HL-60 (cell line): ENCODE measurements around the gene YIF1B.

Experiments used
- POLR2AphosphoS5 ChIP-seq: IDR thresholded peaks from 2 replicates; pipeline ENCODE4 v1.6.1; 2012; ENCODE audit warnings: low read depth
- TF ChIP-seq, protein P1 (sequence below): IDR thresholded peaks from one replicate; pipeline ENCODE4 v1.5.1; 2011; ENCODE audit warnings: low read length, control low read depth, inconsistent platforms; ENCODE audit not compliant: insufficient read depth
- TF ChIP-seq, protein P2 (sequence below): IDR thresholded peaks from 2 replicates; pipeline ENCODE4 v1.6.1; 2012; ENCODE audit warnings: low read depth; ENCODE audit not compliant: insufficient replicate concordance

DNA sequence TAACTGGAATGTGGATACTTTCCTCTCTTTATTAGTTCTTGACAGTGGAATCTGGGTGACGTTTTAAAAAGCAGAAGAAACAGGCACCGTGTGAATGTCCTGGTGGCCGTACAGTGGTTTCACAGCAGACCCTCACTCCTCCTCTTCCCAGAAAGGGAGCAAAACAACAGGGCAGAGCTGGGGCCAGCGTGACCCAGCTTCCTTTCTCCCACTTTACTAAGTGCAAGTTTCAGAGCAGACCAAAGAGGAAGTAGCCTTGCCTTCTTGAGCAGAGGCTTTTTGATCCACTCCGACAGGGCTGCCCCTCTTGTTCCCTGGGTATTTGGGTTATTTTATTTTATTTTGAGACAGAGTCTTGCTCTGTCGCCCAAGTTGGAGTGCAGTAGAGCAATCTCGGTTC is 31.3 kb downstream of the YIF1B start:
- TF ChIP-seq, protein P1, sequence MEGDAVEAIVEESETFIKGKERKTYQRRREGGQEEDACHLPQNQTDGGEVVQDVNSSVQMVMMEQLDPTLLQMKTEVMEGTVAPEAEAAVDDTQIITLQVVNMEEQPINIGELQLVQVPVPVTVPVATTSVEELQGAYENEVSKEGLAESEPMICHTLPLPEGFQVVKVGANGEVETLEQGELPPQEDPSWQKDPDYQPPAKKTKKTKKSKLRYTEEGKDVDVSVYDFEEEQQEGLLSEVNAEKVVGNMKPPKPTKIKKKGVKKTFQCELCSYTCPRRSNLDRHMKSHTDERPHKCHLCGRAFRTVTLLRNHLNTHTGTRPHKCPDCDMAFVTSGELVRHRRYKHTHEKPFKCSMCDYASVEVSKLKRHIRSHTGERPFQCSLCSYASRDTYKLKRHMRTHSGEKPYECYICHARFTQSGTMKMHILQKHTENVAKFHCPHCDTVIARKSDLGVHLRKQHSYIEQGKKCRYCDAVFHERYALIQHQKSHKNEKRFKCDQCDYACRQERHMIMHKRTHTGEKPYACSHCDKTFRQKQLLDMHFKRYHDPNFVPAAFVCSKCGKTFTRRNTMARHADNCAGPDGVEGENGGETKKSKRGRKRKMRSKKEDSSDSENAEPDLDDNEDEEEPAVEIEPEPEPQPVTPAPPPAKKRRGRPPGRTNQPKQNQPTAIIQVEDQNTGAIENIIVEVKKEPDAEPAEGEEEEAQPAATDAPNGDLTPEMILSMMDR: no peak
- no peak for TF ChIP-seq POLR2AphosphoS5
- TF ChIP-seq, protein P2, sequence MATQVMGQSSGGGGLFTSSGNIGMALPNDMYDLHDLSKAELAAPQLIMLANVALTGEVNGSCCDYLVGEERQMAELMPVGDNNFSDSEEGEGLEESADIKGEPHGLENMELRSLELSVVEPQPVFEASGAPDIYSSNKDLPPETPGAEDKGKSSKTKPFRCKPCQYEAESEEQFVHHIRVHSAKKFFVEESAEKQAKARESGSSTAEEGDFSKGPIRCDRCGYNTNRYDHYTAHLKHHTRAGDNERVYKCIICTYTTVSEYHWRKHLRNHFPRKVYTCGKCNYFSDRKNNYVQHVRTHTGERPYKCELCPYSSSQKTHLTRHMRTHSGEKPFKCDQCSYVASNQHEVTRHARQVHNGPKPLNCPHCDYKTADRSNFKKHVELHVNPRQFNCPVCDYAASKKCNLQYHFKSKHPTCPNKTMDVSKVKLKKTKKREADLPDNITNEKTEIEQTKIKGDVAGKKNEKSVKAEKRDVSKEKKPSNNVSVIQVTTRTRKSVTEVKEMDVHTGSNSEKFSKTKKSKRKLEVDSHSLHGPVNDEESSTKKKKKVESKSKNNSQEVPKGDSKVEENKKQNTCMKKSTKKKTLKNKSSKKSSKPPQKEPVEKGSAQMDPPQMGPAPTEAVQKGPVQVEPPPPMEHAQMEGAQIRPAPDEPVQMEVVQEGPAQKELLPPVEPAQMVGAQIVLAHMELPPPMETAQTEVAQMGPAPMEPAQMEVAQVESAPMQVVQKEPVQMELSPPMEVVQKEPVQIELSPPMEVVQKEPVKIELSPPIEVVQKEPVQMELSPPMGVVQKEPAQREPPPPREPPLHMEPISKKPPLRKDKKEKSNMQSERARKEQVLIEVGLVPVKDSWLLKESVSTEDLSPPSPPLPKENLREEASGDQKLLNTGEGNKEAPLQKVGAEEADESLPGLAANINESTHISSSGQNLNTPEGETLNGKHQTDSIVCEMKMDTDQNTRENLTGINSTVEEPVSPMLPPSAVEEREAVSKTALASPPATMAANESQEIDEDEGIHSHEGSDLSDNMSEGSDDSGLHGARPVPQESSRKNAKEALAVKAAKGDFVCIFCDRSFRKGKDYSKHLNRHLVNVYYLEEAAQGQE: no peak
